Memory B cell (primary cell): Measurements from ENCODE around the gene MRPS30.

Source experiments
- ATAC-seq: fragments of 150-1000 bp; cut with Tn5 transposase; 2 replicates; pipeline ENCODE4 v1.10.0; 2021; ENCODE audit warnings: low read depth, mild to moderate bottlenecking, moderate library complexity
- DNase-seq, 2 donors: peaks; one replicate each; pipeline ENCODE4 v3.0.0; 2022; ENCODE audit warnings: low spot score in 2 of 2
- H3K27ac Mint-ChIP-seq: one replicate; pipeline ENCODE4 v1.8.0; 2022; ENCODE audit warnings: mild to moderate bottlenecking, moderate library complexity, mixed read lengths
- H3K27me3 Mint-ChIP-seq: one replicate; pipeline ENCODE4 v1.8.0; 2022; ENCODE audit warnings: mixed read lengths
- H3K36me3 Mint-ChIP-seq: one replicate; pipeline ENCODE4 v1.8.0; 2022; ENCODE audit warnings: mild to moderate bottlenecking, mixed read lengths
- H3K4me1 Mint-ChIP-seq: one replicate; pipeline ENCODE4 v1.8.0; 2022; ENCODE audit warnings: mixed read lengths
- H3K4me3 Mint-ChIP-seq: one replicate; pipeline ENCODE4 v1.8.0; 2022; ENCODE audit warnings: mild to moderate bottlenecking, moderate library complexity, mixed read lengths
- H3K9me3 Mint-ChIP-seq: one replicate; pipeline ENCODE4 v1.8.0; 2022; ENCODE audit warnings: mixed read lengths

Gene MRPS30

DNA sequence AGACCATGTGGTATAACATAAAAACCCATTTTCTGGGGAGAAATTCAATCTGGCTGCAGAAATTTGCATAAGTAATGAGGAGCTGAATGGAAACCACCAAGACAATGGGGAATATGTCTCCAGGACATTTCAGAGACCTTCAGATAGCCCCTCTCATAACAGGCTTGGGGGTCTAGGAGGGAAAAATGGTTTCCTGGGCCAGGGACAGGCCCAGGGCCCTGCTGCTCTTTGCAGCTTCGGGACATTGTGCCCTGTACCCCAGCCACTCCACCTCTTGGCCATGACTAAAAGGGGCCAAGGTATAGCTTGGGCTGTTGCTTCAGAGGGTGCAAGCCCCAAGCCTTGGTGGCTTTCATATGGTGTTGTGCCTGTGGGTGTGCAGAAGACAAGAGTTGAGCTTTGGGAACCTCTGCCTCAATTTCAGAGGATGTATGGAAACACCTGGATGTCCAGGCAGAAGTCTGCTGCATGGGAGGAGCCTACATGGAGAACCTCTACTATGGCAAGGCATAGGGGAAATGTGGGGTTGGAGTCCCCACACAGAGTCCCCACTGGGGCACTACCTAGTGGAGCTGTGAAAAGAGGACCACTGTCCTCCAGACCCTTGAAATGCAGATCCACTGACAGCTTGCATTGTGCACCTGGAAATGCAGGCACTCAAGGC is 30.4 kb downstream of the MRPS30 start:
- Mint-ChIP-seq H3K9me3 (peaks cover 12% of the 10 kb centered on the region), H3K27me3 (no peaks in the 10 kb centered on the region), H3K4me3 (no peak overlapping the region), H3K4me1 (peaks cover 2% of the 10 kb centered on the region), H3K27ac (no peak overlapping the region), H3K36me3 (peaks cover 13% of the 10 kb centered on the region)
- ATAC-seq (no peak), DNase-seq (no peak)

- peaks cover 12% of the 10 kb centered on the region for H3K9me3 Mint-ChIP-seq
- ATAC-seq (no peak), DNase-seq (no peak)
- H3K4me1 Mint-ChIP-seq: no peaks in the 10 kb centered on the region
- no peak overlapping the region for H3K27ac Mint-ChIP-seq
- H3K27me3 Mint-ChIP-seq: no peaks in the 10 kb centered on the region
- H3K36me3 Mint-ChIP-seq: peaks cover 13% of the 10 kb centered on the region
- H3K4me3 Mint-ChIP-seq: no peak overlapping the region
Observed at GRCh38 chr5:44842496-44843282, 33.9 kb downstream of the MRPS30 start.

- Mint-ChIP-seq H3K36me3 (peaks cover 3% of the 10 kb centered on the region), H3K27me3 (no peaks in the 10 kb centered on the region), H3K27ac (no peak overlapping the region), H3K4me1 (no peaks in the 10 kb centered on the region), H3K4me3 (no peak overlapping the region), H3K9me3 (peaks cover 3% of the 10 kb centered on the region)
- DNase-seq: no peak
- ATAC-seq: no peak
Observed at GRCh38 chr5:44844744-44845143, 36.0 kb downstream of the MRPS30 start.

DNA sequence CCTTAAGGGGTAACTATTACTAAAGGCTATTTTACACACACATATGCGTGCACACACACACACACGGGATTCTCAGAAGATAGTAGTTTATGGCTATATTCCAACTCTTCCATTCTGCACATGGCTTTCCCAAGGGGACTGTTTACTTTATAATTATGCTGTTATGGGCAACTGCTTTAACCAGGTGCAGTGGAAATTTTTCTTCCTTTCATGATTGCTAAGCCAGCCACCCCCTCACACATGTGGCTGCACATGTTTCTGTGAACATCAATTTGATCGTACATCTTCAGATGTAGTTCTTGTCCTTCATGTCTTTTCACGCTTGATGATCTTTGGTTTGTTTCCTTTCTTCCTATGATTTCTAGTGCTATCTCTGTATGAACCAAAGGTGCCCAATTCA is 37.0 kb downstream of the MRPS30 start:
- Mint-ChIP-seq H3K4me3 (no peak overlapping the region), H3K9me3 (no peaks in the 10 kb centered on the region), H3K27ac (no peak overlapping the region), H3K36me3 (no peaks in the 10 kb centered on the region), H3K27me3 (no peaks in the 10 kb centered on the region), H3K4me1 (no peaks in the 10 kb centered on the region)
- no peak for DNase-seq
- ATAC-seq: no peak

DNA sequence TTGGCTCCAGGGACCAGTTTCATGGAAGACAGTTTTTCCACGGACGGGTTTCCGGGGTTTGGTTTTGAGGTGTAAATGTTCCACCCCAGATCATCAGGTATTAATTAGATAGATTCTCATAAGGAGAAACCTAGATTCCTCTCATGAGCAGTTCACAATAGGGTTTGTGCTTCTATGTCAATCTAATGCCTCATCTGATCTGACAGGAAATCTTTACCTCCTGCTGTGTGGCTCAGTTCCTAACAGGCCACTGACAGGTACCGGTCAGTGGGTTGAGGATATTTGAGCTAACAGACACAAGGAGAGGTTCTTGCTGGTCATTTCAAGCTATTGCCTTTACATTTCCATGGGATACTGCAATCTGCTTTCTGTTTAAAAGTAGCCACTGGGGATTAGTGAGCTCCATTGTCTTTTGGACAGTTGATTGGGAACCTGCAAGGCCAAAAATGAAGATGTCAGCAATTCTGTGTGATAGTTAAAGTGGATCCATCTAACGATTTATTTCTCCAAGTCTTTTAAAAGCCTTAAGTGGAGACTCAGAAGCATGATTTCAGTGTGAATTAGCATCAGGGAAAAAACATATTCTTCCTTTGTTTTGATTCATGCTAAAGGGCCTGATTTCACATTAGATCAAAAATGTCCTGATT is 38.6 kb downstream of the MRPS30 start:
- ATAC-seq (no peak), DNase-seq (no peak)
- no peak overlapping the region for H3K27ac Mint-ChIP-seq
- no peaks in the 10 kb centered on the region for H3K4me1 Mint-ChIP-seq
- no peaks in the 10 kb centered on the region for H3K27me3 Mint-ChIP-seq
- no peaks in the 10 kb centered on the region for H3K36me3 Mint-ChIP-seq
- H3K4me3 Mint-ChIP-seq: no peak overlapping the region
- H3K9me3 Mint-ChIP-seq: no peaks in the 10 kb centered on the region

DNA sequence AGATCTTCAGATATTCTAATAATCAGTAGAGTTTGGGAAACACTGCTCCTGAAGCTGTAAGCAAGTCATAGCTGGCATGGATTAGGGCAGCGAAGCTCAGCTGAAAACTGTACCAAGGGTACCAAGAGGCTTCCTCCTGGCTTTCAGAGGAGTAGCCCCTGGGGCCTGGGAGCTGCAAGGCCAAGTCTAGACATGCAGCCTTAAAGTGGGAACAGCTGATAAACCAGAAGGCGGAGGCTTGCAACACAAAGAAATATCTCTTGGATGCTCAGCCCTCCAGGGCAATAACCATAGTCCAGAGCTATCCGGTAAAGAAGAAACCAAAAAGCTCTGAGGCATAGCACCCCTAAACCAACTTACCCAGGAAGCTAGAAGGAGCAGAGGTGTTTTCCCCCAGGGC is 51.5 kb downstream of the MRPS30 start:
- H3K27me3 Mint-ChIP-seq: no peaks in the 10 kb centered on the region
- no peak overlapping the region for H3K4me3 Mint-ChIP-seq
- no peaks in the 10 kb centered on the region for H3K36me3 Mint-ChIP-seq
- ATAC-seq: no peak
- H3K9me3 Mint-ChIP-seq: no peaks in the 10 kb centered on the region
- H3K4me1 Mint-ChIP-seq: no peaks in the 10 kb centered on the region
- H3K27ac Mint-ChIP-seq: no peak overlapping the region
- DNase-seq: no peak

GRCh38 chr5:44862808-44863207 is 54.1 kb downstream of the MRPS30 start:
- Mint-ChIP-seq H3K9me3 (no peaks in the 10 kb centered on the region), H3K27me3 (peaks cover 5% of the 10 kb centered on the region), H3K4me1 (no peaks in the 10 kb centered on the region), H3K27ac (no peak overlapping the region), H3K36me3 (no peaks in the 10 kb centered on the region), H3K4me3 (no peak overlapping the region)
- ATAC-seq (no peak), DNase-seq (no peak)
